Liver (tissue), 9 donors: Measurements from ENCODE around the gene EID2B. TPM values are rescaled to one million over a fixed set of nuclear protein-coding genes. Genes with fewer than 3 reads are reported as not detected.
A peak's percentile ranks its signal among the peaks of the same experiment; 100 is the strongest.

Source experiments
- DNase-seq: peaks from one replicate; pipeline ENCODE4 v3.0.0-alpha.2; 2017; ENCODE audit warnings: low spot score
- H3K27ac ChIP-seq, 2 donors: one replicate each; pipeline ENCODE4 v1.7.0; 2013; ENCODE audit warnings: inconsistent platforms in 2 of 2, low read length in 2 of 2, control low read depth in 1 of 2, low read depth in 1 of 2, mild to moderate bottlenecking in 1 of 2
- H3K27me3 ChIP-seq, 4 donors: one replicate each; pipeline versions ENCODE4 v1.6.1 to v1.7.0; 2013; ENCODE audit warnings: low read length in 3 of 4, inconsistent platforms in 1 of 4, mild to moderate bottlenecking in 1 of 4, moderate library complexity in 1 of 4; ENCODE audit not compliant: control insufficient read depth in 4 of 4, insufficient read depth in 4 of 4
- H3K36me3 ChIP-seq, 4 donors: one replicate each; pipeline versions ENCODE4 v1.6.1 to v1.7.0; 2013; ENCODE audit warnings: low read length in 3 of 4, mild to moderate bottlenecking in 3 of 4, low read depth in 1 of 4, moderate library complexity in 1 of 4; ENCODE audit not compliant: control insufficient read depth in 4 of 4, insufficient read depth in 3 of 4
- H3K4me1 ChIP-seq, 4 donors: one replicate each; pipeline versions ENCODE4 v1.6.1 to v1.7.0; 2013; ENCODE audit warnings: low read length in 3 of 4, mild to moderate bottlenecking in 3 of 4, moderate library complexity in 1 of 4; ENCODE audit not compliant: control insufficient read depth in 4 of 4, insufficient read depth in 4 of 4
- H3K4me3 ChIP-seq, 3 donors: one replicate each; pipeline versions ENCODE4 v1.6.1 to v1.7.0; 2013; ENCODE audit warnings: low read length in 3 of 3, control low read depth in 1 of 3, low read depth in 1 of 3, mild to moderate bottlenecking in 1 of 3
- H3K9ac ChIP-seq, 2 donors: one replicate each; pipeline ENCODE4 v1.7.0; 2013; ENCODE audit warnings: low read length in 2 of 2, mild to moderate bottlenecking in 2 of 2, moderate library complexity in 2 of 2, control low read depth in 1 of 2, low read depth in 1 of 2
- H3K9me3 ChIP-seq, 4 donors: one replicate each; pipeline versions ENCODE4 v1.6.1 to v1.7.0; 2013; ENCODE audit warnings: low read length in 3 of 4; ENCODE audit not compliant: control insufficient read depth in 4 of 4
- ATF3 ChIP-seq: IDR thresholded peaks from 2 replicates; pipeline ENCODE4 v1.6.1; 2016; ENCODE audit warnings: antibody characterized with exemption
- EGR1 ChIP-seq, 2 donors: IDR thresholded peaks; 2 replicates each; pipeline ENCODE4 v1.6.1; 2016 to 2018; ENCODE audit warnings: antibody characterized with exemption in 2 of 2, low read depth in 2 of 2
- FOXA1 ChIP-seq: IDR thresholded peaks from 2 replicates; pipeline ENCODE4 v1.6.1; 2016; ENCODE audit warnings: antibody characterized with exemption
- FOXA2 ChIP-seq: IDR thresholded peaks from 2 replicates; pipeline ENCODE4 v1.6.1; 2016; ENCODE audit warnings: antibody characterized with exemption
- GABPA ChIP-seq, 2 donors: IDR thresholded peaks in 1 of 2; conservative IDR thresholded peaks in 1 of 2; 2 replicates each; pipeline ENCODE4 v1.6.1; 2016; ENCODE audit warnings: antibody characterized with exemption in 2 of 2, mild to moderate bottlenecking in 1 of 2, moderate library complexity in 1 of 2
- HNF4A ChIP-seq, 2 donors: conservative IDR thresholded peaks; 2 replicates each; pipeline ENCODE4 v1.6.1; 2016; ENCODE audit warnings: antibody characterized with exemption in 2 of 2, mild to moderate bottlenecking in 2 of 2
- HNF4G ChIP-seq: IDR thresholded peaks from 2 replicates; pipeline ENCODE4 v1.6.1; 2016; ENCODE audit warnings: antibody characterized with exemption
- JUND ChIP-seq, 2 donors: IDR thresholded peaks; 2 replicates each; pipeline ENCODE4 v1.6.1; 2016; ENCODE audit warnings: antibody characterized with exemption in 2 of 2
- NR2F2 ChIP-seq: IDR thresholded peaks from 2 replicates; pipeline ENCODE4 v1.6.1; 2016; ENCODE audit warnings: antibody characterized with exemption
- RAD21 ChIP-seq, 2 donors: IDR thresholded peaks; 2 replicates each; pipeline ENCODE4 v1.6.1; 2016; ENCODE audit warnings: antibody characterized with exemption in 2 of 2, mild to moderate bottlenecking in 2 of 2
- RXRA ChIP-seq, 2 donors: IDR thresholded peaks; 2 replicates each; pipeline ENCODE4 v1.6.1; 2017 to 2018; ENCODE audit warnings: antibody characterized with exemption in 2 of 2, mild to moderate bottlenecking in 1 of 2
- SP1 ChIP-seq: IDR thresholded peaks from 2 replicates; pipeline ENCODE4 v1.6.1; 2018; ENCODE audit warnings: antibody characterized with exemption, mild to moderate bottlenecking
- TAF1 ChIP-seq: conservative IDR thresholded peaks from 2 replicates; pipeline ENCODE4 v1.6.1; 2016; ENCODE audit warnings: antibody characterized with exemption, mild to moderate bottlenecking
- YY1 ChIP-seq: IDR thresholded peaks from 2 replicates; pipeline ENCODE4 v1.6.1; 2016; ENCODE audit warnings: antibody characterized with exemption, mild to moderate bottlenecking
- ZBTB33 ChIP-seq: IDR thresholded peaks from 2 replicates; pipeline ENCODE4 v1.6.1; 2016; ENCODE audit warnings: antibody characterized with exemption
- WGBS: extraction: QIAGEN DNeasy Blood & Tissue Kit; methylation state at CpG from one replicate; pipeline ENCODE4 v1.1.7; 2013; 5-methylcytosine and 5-hydroxymethylcytosine counted together
- polyA plus RNA-seq, 2 donors: library from polyadenylated mRNA; stranded (reverse) in 1 of 2; unstranded in 1 of 2; fragments of 200-250 nt in 1 of 2; fragments of >200 nt in 1 of 2; fragmentation: Nextera tagmentation in 1 of 2; extraction: Ambion mirVana in 1 of 2; gene quantifications; one replicate each; pipeline versions ENCODE4 v1.2.1 to v1.2.3, GENCODE V29; 2013 to 2015
- total RNA-seq, 2 donors: library from RNA; depleted of rRNA; stranded (reverse); fragments of >200 nt; gene quantifications; one replicate each; pipeline ENCODE4 v1.2.3, GENCODE V29; 2014
- TF ChIP-seq, protein P1 (sequence below): IDR thresholded peaks from 2 replicates; pipeline ENCODE4 v1.6.1; 2016; ENCODE audit warnings: antibody characterized with exemption
- TF ChIP-seq, protein P2 (sequence below): fragments of 150-350 bp; IDR thresholded peaks from 2 replicates; pipeline ENCODE4 v1.5.1; 2017; ENCODE audit warnings: improper control_type of control experiment, low read depth, low read length; ENCODE audit not compliant: missing input control
- donor health status: healthy.
- donor health status: healthy.
- donor health status: healthy.
- donor health status: healthy.
- donor health status: healthy.

EID2B gene
- total and polyA plus RNA-seq, 4 donors = 0.38 to 1.4 (median 1.1) TPM

GRCh38 chr19:39517432-39517831, 15.2 kb downstream of the EID2B start:
- no peak overlapping the region for H3K4me3 ChIP-seq
- WGBS = 73% methylated on average over 3 of the region's 3 CpGs
- no peak for DNase-seq
- peaks cover 5 to 12% (median 7%) of the 10 kb centered on the region in 4 donors for H3K4me1 ChIP-seq
- H3K27me3 ChIP-seq = peaks cover 0 to 15% (median 9%) of the 10 kb centered on the region in 4 donors
- H3K27ac ChIP-seq = no peak overlapping the region
- H3K9me3 ChIP-seq = peaks cover 0 to 2% (median 0%) of the 10 kb centered on the region in 4 donors
- TF ChIP-seq RAD21 (IDR thresholded peaks at IDR 0.05) (no peak), NR2F2 (no peak)
- H3K9ac ChIP-seq = no peak overlapping the region
- H3K36me3 ChIP-seq = no peaks in the 10 kb centered on the region

DNA sequence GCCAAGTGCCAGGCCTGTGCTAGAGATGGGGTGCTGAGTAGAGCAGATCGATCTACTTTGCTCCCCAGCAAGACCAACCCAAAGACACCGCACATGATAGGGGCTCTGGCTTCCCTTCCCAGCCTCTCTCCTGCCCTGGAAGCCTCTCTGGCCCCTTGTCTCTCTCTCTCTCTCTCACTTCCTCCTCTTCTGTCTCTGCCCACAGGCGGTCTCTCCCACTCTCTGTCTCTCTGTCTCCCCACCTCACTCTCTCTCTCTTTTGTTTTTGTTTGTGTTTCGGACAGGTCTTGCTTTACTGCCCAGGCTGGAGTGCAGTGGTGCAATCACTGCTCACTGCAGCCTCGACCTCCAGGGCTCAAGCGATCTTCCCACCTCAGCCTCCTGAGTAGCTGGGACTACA, 16.4 kb downstream of the EID2B start:
- Histone ChIP-seq H3K36me3 (no peaks in the 10 kb centered on the region), H3K9me3 (peaks cover 0 to 2% (median 0%) of the 10 kb centered on the region in 4 donors), H3K9ac (no peak overlapping the region), H3K27me3 (peaks cover 0 to 15% (median 9%) of the 10 kb centered on the region in 4 donors), H3K27ac (no peak overlapping the region), H3K4me1 (peaks cover 5 to 12% (median 7%) of the 10 kb centered on the region in 4 donors), H3K4me3 (no peak overlapping the region)
- 46% methylated on average over 6 of the region's 6 CpGs for WGBS
- no peak for DNase-seq
- no peak for TF ChIP-seq EGR1 (IDR thresholded peaks at IDR 0.05; ENCODE audit: low read depth in 2 of 2)
- no peak for TF ChIP-seq SP1
- TF ChIP-seq, protein P1, sequence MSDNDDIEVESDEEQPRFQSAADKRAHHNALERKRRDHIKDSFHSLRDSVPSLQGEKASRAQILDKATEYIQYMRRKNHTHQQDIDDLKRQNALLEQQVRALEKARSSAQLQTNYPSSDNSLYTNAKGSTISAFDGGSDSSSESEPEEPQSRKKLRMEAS = no peak
- TF ChIP-seq NR2F2 = no peak
- TF ChIP-seq, protein P2, sequence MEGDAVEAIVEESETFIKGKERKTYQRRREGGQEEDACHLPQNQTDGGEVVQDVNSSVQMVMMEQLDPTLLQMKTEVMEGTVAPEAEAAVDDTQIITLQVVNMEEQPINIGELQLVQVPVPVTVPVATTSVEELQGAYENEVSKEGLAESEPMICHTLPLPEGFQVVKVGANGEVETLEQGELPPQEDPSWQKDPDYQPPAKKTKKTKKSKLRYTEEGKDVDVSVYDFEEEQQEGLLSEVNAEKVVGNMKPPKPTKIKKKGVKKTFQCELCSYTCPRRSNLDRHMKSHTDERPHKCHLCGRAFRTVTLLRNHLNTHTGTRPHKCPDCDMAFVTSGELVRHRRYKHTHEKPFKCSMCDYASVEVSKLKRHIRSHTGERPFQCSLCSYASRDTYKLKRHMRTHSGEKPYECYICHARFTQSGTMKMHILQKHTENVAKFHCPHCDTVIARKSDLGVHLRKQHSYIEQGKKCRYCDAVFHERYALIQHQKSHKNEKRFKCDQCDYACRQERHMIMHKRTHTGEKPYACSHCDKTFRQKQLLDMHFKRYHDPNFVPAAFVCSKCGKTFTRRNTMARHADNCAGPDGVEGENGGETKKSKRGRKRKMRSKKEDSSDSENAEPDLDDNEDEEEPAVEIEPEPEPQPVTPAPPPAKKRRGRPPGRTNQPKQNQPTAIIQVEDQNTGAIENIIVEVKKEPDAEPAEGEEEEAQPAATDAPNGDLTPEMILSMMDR = no peak
- no peak for TF ChIP-seq ATF3
- TF ChIP-seq RAD21 (IDR thresholded peaks at IDR 0.05) = no peak
- TF ChIP-seq FOXA2 = no peak
- TF ChIP-seq FOXA1 = no peak
- TF ChIP-seq RXRA (IDR thresholded peaks at IDR 0.05) = no peak

- peaks cover 5 to 12% (median 7%) of the 10 kb centered on the region in 4 donors for H3K4me1 ChIP-seq
- peaks cover 0 to 2% (median 0%) of the 10 kb centered on the region in 4 donors for H3K9me3 ChIP-seq
- H3K9ac ChIP-seq = no peak overlapping the region
- H3K27me3 ChIP-seq = peaks cover 0 to 15% (median 9%) of the 10 kb centered on the region in 4 donors
- no peak for DNase-seq
- peak overlapping the region in 1 of 3 donors; percentile 35 for H3K4me3 ChIP-seq
- H3K27ac ChIP-seq = no peak overlapping the region
- WGBS = 5% methylated on average over 44 of the region's 44 CpGs
- H3K36me3 ChIP-seq = no peaks in the 10 kb centered on the region
- TF ChIP-seq FOXA1 = no peak
- no peak for TF ChIP-seq GABPA (IDR thresholded peaks at IDR 0.05 in 1 of 2, conservative IDR thresholded peaks at IDR 0.05 in 1 of 2)
- TF ChIP-seq, protein P1 = no peak
- TF ChIP-seq SP1 = no peak
- no peak for TF ChIP-seq YY1
- TF ChIP-seq HNF4A (conservative IDR thresholded peaks at IDR 0.05) = no peak
- TF ChIP-seq NR2F2 = no peak
- no peak for TF ChIP-seq JUND (IDR thresholded peaks at IDR 0.05)
- TF ChIP-seq RXRA (IDR thresholded peaks at IDR 0.05) = no peak
- no peak for TF ChIP-seq ZBTB33
- TF ChIP-seq EGR1 (IDR thresholded peaks at IDR 0.05; ENCODE audit: low read depth in 2 of 2) = no peak
- TF ChIP-seq HNF4G = no peak
- no peak for TF ChIP-seq RAD21 (IDR thresholded peaks at IDR 0.05)
- TF ChIP-seq ATF3 = no peak
- TF ChIP-seq FOXA2 = no peak
- no peak for TF ChIP-seq TAF1
Measured at GRCh38 chr19:39515551-39516191, 17.0 kb downstream of the EID2B start.
